ENCODE results near the gene RGS7.

RGS7 gene

GRCh38 chr1:241048622-241049021, 308.4 kb downstream of the RGS7 start:
- TF ChIP-seq CTCF (IDR thresholded peaks at IDR 0.05; ENCODE audit: low read depth, low read length, missing control alignments): no peak
- H3K4me3 ChIP-seq (ENCODE audit: low read depth, low read length): no peak overlapping the region

GRCh38 chr1:241045659-241046058, 311.3 kb downstream of the RGS7 start:
- DNase-seq (ENCODE audit: low read depth): no peak
- in situ Hi-C loops (cut with HindIII; ENCODE audit: low sequenced_read_pairs): no loop called here
- no peak for TF ChIP-seq CTCF (IDR thresholded peaks at IDR 0.05; ENCODE audit: low read depth, low read length, missing control alignments)
- no peak overlapping the region for H3K4me3 ChIP-seq (ENCODE audit: low read depth, low read length)

More at GRCh38 chr1:241048622-241049021, 308.4 kb downstream of the RGS7 start:
- in situ Hi-C loops (cut with HindIII; ENCODE audit: low sequenced_read_pairs): no loop called here
- no peak for DNase-seq (ENCODE audit: low read depth)

- no peak overlapping the region for H3K4me3 ChIP-seq (ENCODE audit: low read depth, low read length)
- in situ Hi-C loops (cut with HindIII; ENCODE audit: low sequenced_read_pairs): no loop called here
- DNase-seq (ENCODE audit: low read depth): no peak
- no peak for TF ChIP-seq CTCF (IDR thresholded peaks at IDR 0.05; ENCODE audit: low read depth, low read length, missing control alignments)
Observed at GRCh38 chr1:241034203-241034936, 322.6 kb downstream of the RGS7 start.

- H3K4me3 ChIP-seq (ENCODE audit: low read depth, low read length): no peak overlapping the region
- DNase-seq (ENCODE audit: low read depth): no peak
- in situ Hi-C loops (cut with HindIII; ENCODE audit: low sequenced_read_pairs): loop anchor here (5.0 kb wide), 1 partner anchor 82 kb away; no protein-coding TSS in a partner anchor
- TF ChIP-seq CTCF (IDR thresholded peaks at IDR 0.05; ENCODE audit: low read depth, low read length, missing control alignments): no peak
Observed at GRCh38 chr1:241024834-241025233, 332.2 kb downstream of the RGS7 start.

GRCh38 chr1:241022366-241022765, 334.6 kb downstream of the RGS7 start:
- H3K4me3 ChIP-seq (ENCODE audit: low read depth, low read length): no peak overlapping the region
- in situ Hi-C loops (cut with HindIII; ENCODE audit: low sequenced_read_pairs): no loop called here
- no peak for TF ChIP-seq CTCF (IDR thresholded peaks at IDR 0.05; ENCODE audit: low read depth, low read length, missing control alignments)
- DNase-seq (ENCODE audit: low read depth): no peak

GRCh38 chr1:241020851-241021697, 335.9 kb downstream of the RGS7 start:
- in situ Hi-C loops (cut with HindIII; ENCODE audit: low sequenced_read_pairs): no loop called here
- no peak for DNase-seq (ENCODE audit: low read depth)
- H3K4me3 ChIP-seq (ENCODE audit: low read depth, low read length): no peak overlapping the region
- TF ChIP-seq CTCF (IDR thresholded peaks at IDR 0.05; ENCODE audit: low read depth, low read length, missing control alignments): no peak

Data from astrocyte of the cerebellum (primary cell).